ENCODE data around the gene TSSK6.

TSSK6 gene

GRCh38 chr19:19505669-19506326 lies 9.6 kb downstream of the TSSK6 start:
- no peak for DNase-seq (ENCODE audit: low read depth)

GRCh38 chr19:19504754-19505668 lies 10.3 kb downstream of the TSSK6 start:
- DNase-seq (ENCODE audit: low read depth): no peak

DNA sequence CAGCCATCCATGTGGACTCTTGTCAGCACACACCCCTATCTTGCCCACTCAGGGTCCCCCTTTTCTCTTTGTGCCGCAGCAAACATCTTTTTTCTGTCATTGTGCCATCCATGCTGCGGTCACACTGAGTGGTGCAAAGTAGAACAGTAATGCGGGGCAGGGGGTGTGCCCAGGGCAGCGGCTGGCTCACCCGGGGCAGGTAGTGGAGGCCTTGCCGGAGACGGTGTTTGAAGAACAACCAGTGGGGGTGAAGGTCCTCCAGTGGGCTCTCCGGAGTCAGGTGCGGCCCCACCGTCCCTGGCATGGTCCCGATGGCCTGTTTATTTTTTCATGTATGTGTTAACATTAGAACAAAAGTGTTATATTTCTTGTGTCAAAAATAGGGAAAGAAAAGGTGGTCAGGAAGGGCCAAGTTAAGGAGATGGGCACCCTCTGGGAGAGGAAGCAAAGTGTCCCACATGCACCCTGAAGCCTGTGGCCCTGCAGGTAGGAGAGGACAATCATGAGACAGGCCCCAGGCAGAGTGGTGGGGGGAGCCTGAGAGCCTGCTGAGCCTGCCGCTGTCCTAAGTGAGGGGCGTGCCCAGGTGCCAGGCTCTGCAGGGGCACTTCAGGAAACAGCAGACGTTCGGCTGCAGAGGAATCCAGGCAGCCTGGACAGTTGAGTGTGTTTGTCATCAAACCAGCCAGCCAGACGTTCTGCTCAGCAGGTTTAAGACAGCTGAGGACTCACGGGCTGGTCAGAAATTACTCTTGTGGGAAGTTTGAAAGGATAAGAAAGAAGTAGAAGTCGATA lies 12.3 kb downstream of the TSSK6 start:
- no peak for DNase-seq (ENCODE audit: low read depth)

DNA sequence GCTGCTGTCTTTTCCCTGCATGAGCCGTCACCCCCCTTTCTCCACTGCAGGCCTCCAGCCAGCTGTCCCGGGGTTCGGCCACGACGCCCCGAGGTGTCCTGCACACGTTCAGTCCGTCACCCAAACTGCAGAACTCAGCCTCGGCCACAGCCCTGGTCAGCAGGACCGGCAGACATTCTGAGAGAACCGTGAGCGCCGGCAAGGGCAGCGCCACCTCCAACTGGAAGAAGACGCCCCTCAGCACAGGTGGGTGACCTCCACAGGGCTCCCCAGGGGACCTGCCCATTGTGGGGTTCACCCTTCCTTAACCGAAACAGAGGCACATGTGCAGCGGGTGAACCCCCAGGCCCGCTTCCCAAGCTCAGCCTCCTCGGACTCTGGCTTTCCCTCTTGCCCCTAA lies 13.1 kb downstream of the TSSK6 start:
- DNase-seq (ENCODE audit: low read depth): no peak

GRCh38 chr19:19501798-19502197 lies 13.6 kb downstream of the TSSK6 start:
- DNase-seq (ENCODE audit: low read depth): no peak

DNA sequence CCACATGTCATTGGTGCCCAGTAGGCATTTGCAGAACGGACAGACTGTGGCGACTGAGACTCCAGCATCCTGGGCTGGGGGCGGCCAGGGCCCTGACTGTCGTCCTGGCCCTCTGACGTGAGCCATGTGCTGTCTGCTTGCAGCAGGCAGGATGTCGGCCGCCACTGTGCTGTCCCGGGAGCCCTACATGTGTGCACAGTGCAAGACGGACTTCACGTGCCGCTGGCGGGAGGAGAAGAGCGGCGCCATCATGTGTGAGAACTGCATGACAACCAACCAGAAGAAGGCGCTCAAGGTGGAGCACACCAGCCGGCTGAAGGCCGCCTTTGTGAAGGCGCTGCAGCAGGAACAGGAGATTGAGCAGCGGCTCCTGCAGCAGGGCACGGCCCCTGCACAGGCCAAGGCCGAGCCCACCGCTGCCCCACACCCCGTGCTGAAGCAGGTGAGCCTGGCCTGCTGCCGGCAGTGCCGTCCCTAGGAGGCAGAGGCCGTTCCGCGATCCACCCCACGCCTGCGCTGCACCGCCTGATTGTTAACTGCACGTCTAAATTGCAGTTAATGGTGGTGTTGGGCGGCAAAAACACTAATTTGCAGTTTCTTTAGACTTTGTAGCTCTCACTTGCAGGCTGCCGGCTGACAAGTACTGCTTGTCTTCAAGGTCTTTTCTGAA lies 14.2 kb downstream of the TSSK6 start:
- DNase-seq (ENCODE audit: low read depth): no peak

- DNase-seq (ENCODE audit: low read depth): no peak
Measured at GRCh38 chr19:19499272-19499995, 15.9 kb downstream of the TSSK6 start.

DNA sequence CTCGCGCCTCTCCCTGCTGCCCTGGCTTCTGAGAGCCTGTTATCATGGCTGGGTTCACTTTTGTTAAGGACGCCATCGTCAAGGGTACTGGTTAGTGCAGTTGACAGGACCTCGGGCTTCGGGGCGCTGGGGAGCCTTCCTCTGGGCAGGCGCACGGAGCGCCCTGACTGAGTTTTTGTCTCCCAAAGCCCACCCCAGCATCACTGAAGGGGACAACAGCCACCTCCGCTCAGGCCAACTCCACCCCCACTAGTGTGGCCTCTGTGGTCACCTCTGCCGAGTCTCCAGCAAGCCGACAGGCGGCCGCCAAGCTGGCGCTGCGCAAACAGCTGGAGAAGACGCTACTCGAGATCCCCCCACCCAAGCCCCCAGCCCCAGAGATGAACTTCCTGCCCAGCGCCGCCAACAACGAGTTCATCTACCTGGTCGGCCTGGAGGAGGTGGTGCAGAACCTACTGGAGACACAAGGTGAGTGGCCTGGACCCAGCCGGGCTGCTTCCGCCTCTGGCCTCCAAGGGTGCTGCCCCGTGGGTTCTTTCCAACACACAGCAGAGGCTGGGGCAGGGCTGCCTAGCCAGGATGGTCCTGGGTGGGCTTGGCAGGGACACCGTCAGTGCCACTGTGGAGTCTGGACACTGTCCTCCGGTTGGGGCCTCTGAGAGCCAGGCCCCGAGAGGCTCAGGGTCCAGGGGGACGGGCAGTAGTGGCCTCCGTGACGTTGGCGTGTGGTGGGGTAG lies 16.9 kb downstream of the TSSK6 start:
- no peak for DNase-seq (ENCODE audit: low read depth)

GRCh38 chr19:19495614-19496603 lies 19.4 kb downstream of the TSSK6 start:
- no peak for DNase-seq (ENCODE audit: low read depth)

GRCh38 chr19:19493841-19494546 lies 21.4 kb downstream of the TSSK6 start:
- DNase-seq (ENCODE audit: low read depth): no peak

DNA sequence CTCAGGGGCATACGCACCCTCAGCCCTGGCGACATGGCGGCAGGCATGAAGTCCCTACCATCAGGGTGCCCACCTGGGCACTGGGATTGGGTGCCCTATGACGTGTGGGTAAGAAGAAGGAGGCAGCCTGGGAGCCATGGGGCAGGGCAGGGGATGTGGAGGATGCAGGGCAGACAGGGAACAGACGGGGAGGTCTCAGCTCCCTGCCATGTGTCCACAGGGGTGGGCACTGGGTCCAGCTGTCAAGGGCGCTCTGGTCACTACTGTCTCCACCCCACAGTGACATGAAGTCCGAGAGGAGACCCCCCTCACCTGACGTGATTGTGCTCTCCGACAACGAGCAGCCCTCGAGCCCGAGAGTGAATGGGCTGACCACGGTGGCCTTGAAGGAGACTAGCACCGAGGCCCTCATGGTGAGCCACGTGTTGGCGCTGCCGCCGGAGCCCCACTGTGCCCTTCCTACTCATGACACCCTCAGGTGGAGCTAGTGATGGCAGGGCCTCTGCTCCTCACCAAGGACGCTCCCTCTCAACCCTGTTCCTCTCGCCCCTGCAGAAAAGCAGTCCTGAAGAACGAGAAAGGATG lies 23.2 kb downstream of the TSSK6 start:
- no peak for DNase-seq (ENCODE audit: low read depth)

- DNase-seq (ENCODE audit: low read depth): no peak
Measured at GRCh38 chr19:19491321-19492025, 23.9 kb downstream of the TSSK6 start.

DNA sequence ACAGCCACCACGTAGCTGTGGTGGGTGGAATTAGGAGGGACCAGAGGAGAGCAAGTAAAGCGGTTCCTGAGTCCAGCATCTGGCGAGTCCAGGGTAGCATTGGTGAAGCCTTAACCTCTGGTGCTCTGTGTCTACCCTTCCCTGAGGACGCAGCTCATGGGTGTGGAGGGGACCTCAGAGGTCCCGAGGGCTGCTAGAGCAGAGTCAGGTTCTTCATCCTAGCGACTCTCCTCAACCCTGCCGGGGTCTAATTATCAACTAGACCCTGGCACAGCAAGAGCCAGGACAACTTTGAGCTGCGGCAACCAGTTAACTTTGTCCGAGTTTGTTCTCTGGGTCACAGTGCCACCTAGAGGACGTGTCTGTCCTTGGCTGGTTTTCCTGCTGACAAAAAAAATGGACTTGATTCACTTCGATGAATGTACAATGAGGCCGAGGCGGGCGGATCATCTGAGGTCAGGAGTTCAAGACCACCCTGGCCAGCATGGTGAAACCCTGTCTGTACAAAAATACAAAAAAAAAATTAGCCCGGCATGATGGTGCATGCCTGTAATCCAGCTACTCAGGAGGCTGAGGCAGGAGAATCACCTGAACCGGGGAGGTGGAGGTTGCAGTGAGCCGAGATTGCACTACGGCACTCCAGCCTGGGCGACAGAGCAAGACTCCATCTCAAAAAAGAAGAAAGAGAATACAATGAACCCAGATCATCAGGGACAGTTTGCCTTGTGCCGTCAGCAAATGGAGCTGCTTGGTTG lies 25.0 kb downstream of the TSSK6 start:
- peak; percentile 57 for DNase-seq (ENCODE audit: low read depth)

DNA sequence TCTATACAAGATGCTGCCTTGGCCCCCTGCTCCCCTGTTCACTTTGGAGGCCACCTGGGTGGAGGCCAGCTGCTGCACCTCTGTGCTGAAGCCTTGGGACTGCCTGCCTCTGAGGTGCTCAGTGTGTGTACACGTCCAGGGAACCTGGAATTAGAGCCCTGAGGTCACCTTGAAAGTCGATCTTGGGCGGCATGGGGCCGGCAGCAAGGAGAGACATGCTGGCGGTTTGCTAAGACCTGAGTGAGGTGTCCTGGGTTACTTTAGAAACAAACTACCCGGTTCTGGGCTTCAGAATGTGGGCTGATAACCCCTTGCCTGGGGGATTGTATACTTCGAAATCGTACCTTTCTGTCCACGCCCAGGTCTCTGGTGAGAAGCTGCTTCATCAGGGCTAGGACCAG lies 25.5 kb downstream of the TSSK6 start:
- DNase-seq (ENCODE audit: low read depth): no peak

DNA sequence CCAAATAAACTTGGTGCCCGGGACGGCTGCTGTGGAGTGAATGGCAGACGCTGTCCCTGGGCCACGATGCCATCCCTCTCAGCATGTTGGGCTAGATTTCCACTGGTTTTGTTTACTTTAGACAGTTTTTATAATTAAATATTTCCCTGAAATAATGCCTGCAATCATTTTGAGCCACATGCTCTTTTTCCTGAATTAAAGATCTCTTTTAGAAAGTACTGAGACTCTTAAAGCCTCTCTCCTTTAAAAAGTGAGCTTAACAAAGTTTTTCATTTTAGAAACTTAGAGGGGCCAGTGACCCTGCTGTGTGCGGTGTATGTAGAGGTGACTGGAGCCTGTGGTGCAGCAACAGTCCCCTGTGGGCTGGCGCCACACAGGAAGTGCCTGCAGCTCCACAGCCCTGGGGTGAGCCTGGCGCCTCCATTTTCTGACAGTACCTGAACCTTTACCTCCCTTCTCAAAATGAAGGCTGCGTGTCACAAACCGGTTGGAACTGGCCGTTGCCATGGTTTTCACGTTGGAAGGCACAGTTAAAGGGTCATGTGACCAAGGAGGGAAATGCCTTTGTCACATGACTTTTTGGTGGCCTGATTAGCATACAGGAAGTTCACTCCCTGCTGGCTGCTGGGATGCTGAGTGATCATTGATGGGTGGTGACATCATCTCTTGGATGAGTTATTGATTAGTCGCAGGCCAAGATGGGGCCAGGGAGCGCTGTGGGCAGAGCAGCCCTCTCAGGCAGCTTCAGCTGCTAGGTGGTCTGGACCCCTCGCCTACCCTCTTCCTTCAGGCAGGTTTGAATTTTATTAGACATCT lies 26.3 kb downstream of the TSSK6 start:
- DNase-seq (ENCODE audit: low read depth): peak; percentile 94
